C4-2B (cell line): ENCODE results near the gene CD180.

Source experiments
- H3K27ac ChIP-seq: fragments of 450-650 bp; 2 replicates; pipeline ENCODE4 v1.5.1; 2017
- ZFX ChIP-seq: fragments of 450-650 bp; IDR thresholded peaks from 2 replicates; pipeline ENCODE4 v1.6.1; 2017
- TF ChIP-seq, protein P1 (sequence below): fragments of 450-650 bp; conservative IDR thresholded peaks from 2 replicates; pipeline ENCODE4 v1.5.1; 2017; ENCODE audit warnings: mild to moderate bottlenecking

CD180 gene

DNA sequence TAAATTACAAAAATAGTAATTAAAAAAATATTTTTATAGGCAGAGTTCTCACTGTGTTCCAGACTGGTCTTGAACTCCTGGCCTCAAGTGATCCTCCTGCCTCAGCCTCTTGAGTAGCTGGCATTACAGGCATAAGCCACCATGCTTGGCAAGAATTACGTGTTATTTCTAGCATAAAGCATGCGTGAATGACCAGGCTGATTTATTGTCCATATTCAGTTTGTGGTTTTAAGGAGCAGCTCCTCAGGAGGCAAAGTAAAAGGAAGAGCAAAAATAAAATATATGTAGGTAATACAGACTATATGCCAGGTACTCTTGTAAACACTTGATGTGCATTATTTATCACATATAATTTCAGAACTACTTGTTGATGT, 7.1 kb upstream of the CD180 start:
- H3K27ac ChIP-seq = no peak overlapping the region
- no peak for TF ChIP-seq ZFX
- TF ChIP-seq, protein P1, sequence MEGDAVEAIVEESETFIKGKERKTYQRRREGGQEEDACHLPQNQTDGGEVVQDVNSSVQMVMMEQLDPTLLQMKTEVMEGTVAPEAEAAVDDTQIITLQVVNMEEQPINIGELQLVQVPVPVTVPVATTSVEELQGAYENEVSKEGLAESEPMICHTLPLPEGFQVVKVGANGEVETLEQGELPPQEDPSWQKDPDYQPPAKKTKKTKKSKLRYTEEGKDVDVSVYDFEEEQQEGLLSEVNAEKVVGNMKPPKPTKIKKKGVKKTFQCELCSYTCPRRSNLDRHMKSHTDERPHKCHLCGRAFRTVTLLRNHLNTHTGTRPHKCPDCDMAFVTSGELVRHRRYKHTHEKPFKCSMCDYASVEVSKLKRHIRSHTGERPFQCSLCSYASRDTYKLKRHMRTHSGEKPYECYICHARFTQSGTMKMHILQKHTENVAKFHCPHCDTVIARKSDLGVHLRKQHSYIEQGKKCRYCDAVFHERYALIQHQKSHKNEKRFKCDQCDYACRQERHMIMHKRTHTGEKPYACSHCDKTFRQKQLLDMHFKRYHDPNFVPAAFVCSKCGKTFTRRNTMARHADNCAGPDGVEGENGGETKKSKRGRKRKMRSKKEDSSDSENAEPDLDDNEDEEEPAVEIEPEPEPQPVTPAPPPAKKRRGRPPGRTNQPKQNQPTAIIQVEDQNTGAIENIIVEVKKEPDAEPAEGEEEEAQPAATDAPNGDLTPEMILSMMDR = no peak

DNA sequence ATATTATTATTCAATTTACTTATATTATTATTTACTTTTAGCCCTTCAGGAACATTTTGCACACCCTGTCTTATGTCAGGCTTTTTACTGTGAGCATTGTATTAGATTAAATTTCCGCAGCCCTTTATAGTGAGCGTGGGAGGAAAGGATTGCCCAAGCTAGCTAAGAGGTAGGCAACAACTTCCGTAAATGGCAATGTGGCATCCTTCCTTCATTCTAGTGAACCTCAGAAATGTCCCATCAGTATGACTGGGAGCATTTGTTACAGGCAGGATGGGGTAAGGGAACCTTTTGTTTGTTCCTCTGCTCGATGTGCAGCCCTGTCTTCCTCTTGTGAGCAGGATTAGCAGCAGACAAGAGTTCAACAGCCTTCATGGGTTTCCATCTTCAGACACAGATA, 6.2 kb upstream of the CD180 start:
- TF ChIP-seq, protein P1 = no peak
- TF ChIP-seq ZFX = no peak
- H3K27ac ChIP-seq = no peak overlapping the region

DNA sequence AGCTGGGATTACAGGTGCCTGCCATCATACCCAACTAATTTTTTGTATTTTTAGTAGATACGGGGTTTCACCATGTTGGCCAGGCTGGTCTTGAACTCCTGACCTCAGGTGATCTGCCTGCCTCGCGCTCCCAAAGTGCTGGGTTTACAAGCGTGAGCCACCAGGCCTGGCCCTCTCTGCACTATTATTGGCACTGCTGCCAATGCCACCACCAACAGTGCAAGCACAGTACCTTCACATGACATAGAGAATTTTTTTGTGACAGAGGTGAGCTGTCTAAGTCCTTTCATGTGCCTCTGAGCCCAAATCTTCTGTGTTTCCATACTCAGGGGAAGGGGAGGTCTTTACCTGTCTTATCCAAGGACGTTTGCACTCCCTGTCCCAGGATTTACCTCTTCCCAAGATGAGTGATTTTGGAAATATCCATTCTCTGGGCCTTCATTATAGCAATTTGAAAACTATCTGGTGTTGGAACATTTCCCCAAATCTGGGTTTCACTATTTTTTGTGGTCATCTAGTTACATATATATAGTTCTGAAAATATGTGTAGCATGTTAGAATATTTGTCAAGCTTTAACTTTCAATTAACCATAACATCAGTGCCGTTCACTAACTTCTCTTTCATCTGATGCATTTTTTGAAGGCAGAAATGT, 5.4 kb upstream of the CD180 start:
- TF ChIP-seq ZFX = no peak
- no peak overlapping the region for H3K27ac ChIP-seq

DNA sequence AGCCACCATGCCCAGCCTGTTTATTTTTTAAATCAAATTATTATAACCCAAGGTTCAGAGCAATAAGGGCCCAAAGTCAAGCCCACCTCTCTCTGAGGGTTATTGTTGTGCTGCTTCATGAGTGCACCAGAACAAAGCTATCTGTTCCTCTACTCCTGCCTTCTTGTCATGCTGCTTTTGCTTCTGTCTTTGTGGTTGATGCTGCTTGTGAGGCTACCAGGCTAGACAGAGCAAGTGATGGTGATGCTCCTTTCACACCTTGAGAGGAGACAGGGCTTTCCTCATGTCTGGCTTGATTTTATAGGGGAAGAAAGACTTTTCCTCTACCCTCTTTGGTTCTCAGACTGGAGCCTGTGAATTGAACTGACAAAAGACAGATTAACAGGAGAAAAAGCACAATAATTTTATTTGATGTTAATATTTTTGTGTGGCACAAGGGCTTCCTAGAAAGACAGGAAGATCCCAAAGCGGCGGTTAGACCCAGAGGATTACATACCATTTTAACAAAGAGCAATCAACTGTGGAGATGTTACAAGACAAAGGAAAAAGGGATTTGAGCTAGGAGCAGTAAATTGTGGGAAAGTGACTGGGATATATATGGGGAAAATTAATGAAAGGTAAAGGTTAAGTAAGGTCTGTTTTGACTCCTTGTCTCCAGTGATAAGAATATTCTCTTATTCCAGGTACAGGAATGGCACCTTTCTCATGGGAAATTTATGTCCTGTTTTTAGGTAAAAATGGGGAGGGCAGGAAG, 4.4 kb upstream of the CD180 start:
- no peak for TF ChIP-seq ZFX
- TF ChIP-seq, protein P1 = no peak
- H3K27ac ChIP-seq = no peak overlapping the region

DNA sequence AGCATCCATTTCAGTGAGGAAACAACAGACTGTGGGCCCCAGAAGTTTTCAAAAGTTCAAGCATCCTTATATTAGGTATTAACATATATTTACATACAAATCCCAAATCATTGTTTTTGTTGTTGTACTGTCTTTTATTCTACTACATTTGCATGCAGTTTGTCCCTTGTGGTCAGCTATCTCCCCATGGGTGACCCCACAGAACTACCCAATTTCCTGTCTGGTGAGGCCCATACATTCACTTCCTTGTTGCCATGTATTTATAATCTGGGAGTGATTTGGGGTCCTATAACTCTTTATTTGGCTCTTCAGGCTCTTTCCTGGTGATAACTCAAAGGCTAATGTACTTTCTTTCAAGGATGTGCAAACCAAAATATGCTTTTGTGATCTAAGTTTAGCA, 3.3 kb upstream of the CD180 start:
- TF ChIP-seq, protein P1 = no peak
- no peak for TF ChIP-seq ZFX
- no peak overlapping the region for H3K27ac ChIP-seq

DNA sequence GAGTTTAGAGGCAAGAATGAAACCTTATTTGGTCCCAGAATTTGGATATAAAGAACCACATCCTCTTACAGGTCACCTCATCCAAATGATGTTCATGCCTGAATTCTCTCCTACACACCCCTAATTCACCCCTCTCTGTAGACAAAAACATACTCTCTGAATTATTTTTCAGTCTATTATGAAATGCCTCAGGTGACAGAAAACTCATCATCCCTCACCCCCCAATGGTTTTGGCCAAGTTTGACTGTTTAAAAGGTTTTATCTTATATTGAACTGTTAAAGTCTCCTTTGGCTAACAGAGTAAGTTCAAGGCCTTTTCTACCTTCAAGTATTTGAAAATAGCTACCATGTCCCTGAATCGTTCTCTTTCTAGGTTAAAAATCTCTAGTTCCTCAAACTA, 2.3 kb upstream of the CD180 start:
- no peak overlapping the region for H3K27ac ChIP-seq
- no peak for TF ChIP-seq ZFX
- TF ChIP-seq, protein P1 = no peak

DNA sequence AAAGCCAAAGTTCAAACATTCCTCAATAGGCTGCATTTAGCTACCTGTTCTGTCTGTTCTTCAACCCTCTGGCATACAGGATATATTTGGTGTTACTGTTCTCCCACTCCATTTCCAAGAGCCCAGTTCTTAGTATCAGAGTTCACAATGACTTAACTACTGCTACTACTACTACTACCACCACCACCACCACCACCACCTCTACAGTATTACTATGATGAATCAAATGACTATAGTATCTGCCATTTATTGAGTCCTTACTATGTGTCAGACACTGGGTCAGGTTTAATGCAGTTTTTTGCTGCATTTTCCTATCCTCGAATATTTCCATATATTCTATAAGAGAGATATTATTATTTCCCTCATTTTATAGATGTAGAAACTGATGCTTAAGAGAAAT, 937 bp upstream of the CD180 start:
- no peak for TF ChIP-seq ZFX
- TF ChIP-seq, protein P1 = no peak
- no peak overlapping the region for H3K27ac ChIP-seq
